SK-N-SH treated with all-trans-retinoic acid at 6 μM for 48 hours (cell line): Measurements from ENCODE around the gene RGS7BP.

ENCODE experiments used
- ATAC-seq: fragments of 200-7000 bp; cut with Tn5 transposase; 3 replicates; pipeline ENCODE4 v1.9.1; 2020; ENCODE audit warnings: mild to moderate bottlenecking, moderate library complexity
- ARNTL ChIP-seq: fragments of 450-650 bp; formaldehyde crosslinking; IDR thresholded peaks from 2 replicates; pipeline ENCODE4 v1.5.0; 2020; ENCODE audit warnings: low read depth, mild to moderate bottlenecking, moderate library complexity, borderline replicate concordance
- BACH2 ChIP-seq: fragments of 250-450 bp; sonication (Bioruptor Pico); IDR thresholded peaks from 2 replicates; pipeline ENCODE4 v1.9.0; 2021; ENCODE audit warnings: mild to moderate bottlenecking, borderline replicate concordance
- CSDC2 ChIP-seq: fragments of 250-450 bp; sonication (Bioruptor Pico); IDR thresholded peaks from 2 replicates; pipeline ENCODE4 v1.5.0; 2020; ENCODE audit warnings: mild to moderate bottlenecking, moderate library complexity
- CSRNP3 ChIP-seq: fragments of 250-450 bp; sonication (Bioruptor Pico); IDR thresholded peaks from 2 replicates; pipeline ENCODE4 v1.5.1; 2021; ENCODE audit warnings: mild to moderate bottlenecking, moderate library complexity
- ESRRG ChIP-seq: fragments of 250-450 bp; sonication (Bioruptor Pico); IDR thresholded peaks from 2 replicates; pipeline ENCODE4 v1.6.1; 2021; ENCODE audit warnings: mild to moderate bottlenecking
- GLIS3 ChIP-seq: fragments of 250-450 bp; sonication (Bioruptor Pico); IDR thresholded peaks from 2 replicates; pipeline ENCODE4 v1.5.0; 2020; ENCODE audit warnings: mild to moderate bottlenecking, moderate library complexity
- ISL1 ChIP-seq: fragments of 250-450 bp; sonication (Bioruptor Pico); IDR thresholded peaks from 2 replicates; pipeline ENCODE4 v2.1.2; 2022; ENCODE audit warnings: mild to moderate bottlenecking, moderate library complexity
- OSR1 ChIP-seq: fragments of 250-450 bp; sonication (Bioruptor Pico); IDR thresholded peaks from 2 replicates; pipeline ENCODE4 v1.8.0; 2022; ENCODE audit warnings: moderate library complexity, mild to moderate bottlenecking, inconsistent platforms
- PATZ1 ChIP-seq: fragments of 250-450 bp; sonication (Bioruptor Pico); IDR thresholded peaks from 2 replicates; pipeline ENCODE4 v1.8.0; 2020; ENCODE audit warnings: mild to moderate bottlenecking, moderate library complexity, borderline replicate concordance
- PPARA ChIP-seq: fragments of 250-450 bp; sonication (Bioruptor Pico); IDR thresholded peaks from 2 replicates; pipeline ENCODE4 v1.5.0; 2020; ENCODE audit warnings: mild to moderate bottlenecking, borderline replicate concordance
- RARB ChIP-seq: fragments of 250-450 bp; sonication (Bioruptor Pico); IDR thresholded peaks from 2 replicates; pipeline ENCODE4 v1.8.0; 2021; ENCODE audit warnings: mild to moderate bottlenecking, moderate library complexity
- SNAI2 ChIP-seq: fragments of 250-450 bp; sonication (Bioruptor Pico); IDR thresholded peaks from 2 replicates; pipeline ENCODE4 v1.5.0; 2020; ENCODE audit warnings: mild to moderate bottlenecking, moderate library complexity
- TCF4 ChIP-seq: fragments of 250-450 bp; sonication (Bioruptor Pico); IDR thresholded peaks from 2 replicates; pipeline ENCODE4 v1.8.0; 2021; ENCODE audit warnings: mild to moderate bottlenecking, moderate library complexity, borderline replicate concordance
- TOX ChIP-seq: fragments of 250-450 bp; sonication (Bioruptor Pico); IDR thresholded peaks from 2 replicates; pipeline ENCODE4 v1.8.0; 2021; ENCODE audit warnings: mild to moderate bottlenecking, moderate library complexity, borderline replicate concordance
- TSHZ2 ChIP-seq: fragments of 250-450 bp; sonication (Bioruptor Pico); IDR thresholded peaks from 2 replicates; pipeline ENCODE4 v1.5.0; 2020; ENCODE audit warnings: mild to moderate bottlenecking, moderate library complexity
- ZC3H10 ChIP-seq: fragments of 250-450 bp; sonication (Bioruptor Pico); IDR thresholded peaks from 2 replicates; pipeline ENCODE4 v1.5.1; 2021; ENCODE audit warnings: mild to moderate bottlenecking, moderate library complexity
- ZFP3 ChIP-seq: fragments of 250-450 bp; sonication (Bioruptor Pico); IDR thresholded peaks from 2 replicates; pipeline ENCODE4 v1.5.0; 2020; ENCODE audit warnings: mild to moderate bottlenecking, moderate library complexity
- ZFP30 ChIP-seq: fragments of 450-650 bp; formaldehyde crosslinking; IDR thresholded peaks from 2 replicates; pipeline ENCODE4 v1.5.0; 2022; ENCODE audit warnings: mild to moderate bottlenecking, moderate library complexity
- ZNF70 ChIP-seq: fragments of 450-650 bp; formaldehyde crosslinking; IDR thresholded peaks from 2 replicates; pipeline ENCODE4 v1.5.0; 2020; ENCODE audit warnings: mild to moderate bottlenecking, moderate library complexity
- ZNF8 ChIP-seq: fragments of 450-650 bp; formaldehyde crosslinking; IDR thresholded peaks from 2 replicates; pipeline ENCODE4 v1.5.0; 2020; ENCODE audit warnings: mild to moderate bottlenecking, moderate library complexity
- TF ChIP-seq, protein P1 (sequence below): fragments of 250-450 bp; sonication (Bioruptor Pico); IDR thresholded peaks from 2 replicates; pipeline ENCODE4 v1.8.0; 2021; ENCODE audit warnings: low read depth, mild to moderate bottlenecking, moderate library complexity, borderline replicate concordance

Gene RGS7BP

DNA sequence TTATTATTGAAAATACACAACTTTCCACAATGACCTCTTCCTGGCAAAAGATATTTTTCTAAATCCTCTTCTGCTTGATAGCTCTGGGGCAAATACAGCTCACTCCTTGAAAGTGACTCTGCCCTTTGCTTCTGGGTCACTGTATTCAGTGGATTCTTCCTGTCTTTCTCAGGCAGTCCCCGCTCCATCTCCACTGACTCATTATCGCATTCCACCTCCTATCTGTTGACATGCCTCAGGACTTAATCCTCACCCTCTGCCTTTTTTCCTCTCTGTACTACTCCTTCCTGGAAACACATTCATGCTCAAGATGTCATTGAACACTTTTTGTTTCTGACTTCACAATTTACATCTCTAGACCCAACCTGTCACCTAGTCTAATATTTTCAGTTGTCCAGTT, 8.4 kb upstream of the RGS7BP start:
- TF ChIP-seq PATZ1 (CRISPR knock-in tag) (no peak), BACH2 (CRISPR knock-in tag) (no peak)
- ATAC-seq, result no peak

DNA sequence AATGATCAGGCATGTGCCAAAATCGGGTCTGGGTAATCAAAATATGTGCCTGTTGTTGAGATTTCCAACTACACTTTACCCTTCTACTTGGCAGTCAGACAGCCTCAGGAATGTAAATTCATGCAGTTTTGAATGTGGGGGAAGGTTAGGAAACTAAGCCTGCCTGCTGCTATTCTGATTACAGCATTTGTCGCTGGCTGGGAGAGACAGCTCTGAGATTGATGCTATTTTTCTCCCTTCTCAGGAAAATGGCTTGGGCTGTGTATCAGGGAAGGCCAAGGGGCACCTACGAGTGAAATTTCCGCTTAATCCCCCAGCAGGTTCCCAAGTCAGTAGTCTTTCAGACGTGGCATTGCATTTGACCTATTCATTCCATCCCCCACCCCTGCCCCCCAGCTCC, 3.6 kb upstream of the RGS7BP start:
- no peak for ATAC-seq
- TF ChIP-seq ZC3H10 (CRISPR knock-in tag) (no peak), RARB (CRISPR knock-in tag) (no peak), TOX (no peak), ARNTL (CRISPR knock-in tag) (no peak), GLIS3 (no peak), ZNF8 (CRISPR knock-in tag) (no peak), ZFP3 (no peak), TCF4 (CRISPR knock-in tag) (no peak), PATZ1 (CRISPR knock-in tag) (no peak), PPARA (CRISPR knock-in tag) (no peak), ZNF70 (CRISPR knock-in tag) (no peak), CSDC2 (no peak), SNAI2 (no peak), CSRNP3 (CRISPR knock-in tag) (no peak), BACH2 (CRISPR knock-in tag) (no peak), ZFP30 (CRISPR knock-in tag) (no peak), ISL1 (no peak), TSHZ2 (CRISPR knock-in tag) (no peak)
- TF ChIP-seq, protein P1, sequence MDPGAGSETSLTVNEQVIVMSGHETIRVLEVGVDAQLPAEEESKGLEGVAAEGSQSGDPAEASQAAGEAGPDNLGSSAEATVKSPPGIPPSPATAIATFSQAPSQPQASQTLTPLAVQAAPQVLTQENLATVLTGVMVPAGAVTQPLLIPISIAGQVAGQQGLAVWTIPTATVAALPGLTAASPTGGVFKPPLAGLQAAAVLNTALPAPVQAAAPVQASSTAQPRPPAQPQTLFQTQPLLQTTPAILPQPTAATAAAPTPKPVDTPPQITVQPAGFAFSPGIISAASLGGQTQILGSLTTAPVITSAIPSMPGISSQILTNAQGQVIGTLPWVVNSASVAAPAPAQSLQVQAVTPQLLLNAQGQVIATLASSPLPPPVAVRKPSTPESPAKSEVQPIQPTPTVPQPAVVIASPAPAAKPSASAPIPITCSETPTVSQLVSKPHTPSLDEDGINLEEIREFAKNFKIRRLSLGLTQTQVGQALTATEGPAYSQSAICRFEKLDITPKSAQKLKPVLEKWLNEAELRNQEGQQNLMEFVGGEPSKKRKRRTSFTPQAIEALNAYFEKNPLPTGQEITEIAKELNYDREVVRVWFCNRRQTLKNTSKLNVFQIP, result no peak

DNA sequence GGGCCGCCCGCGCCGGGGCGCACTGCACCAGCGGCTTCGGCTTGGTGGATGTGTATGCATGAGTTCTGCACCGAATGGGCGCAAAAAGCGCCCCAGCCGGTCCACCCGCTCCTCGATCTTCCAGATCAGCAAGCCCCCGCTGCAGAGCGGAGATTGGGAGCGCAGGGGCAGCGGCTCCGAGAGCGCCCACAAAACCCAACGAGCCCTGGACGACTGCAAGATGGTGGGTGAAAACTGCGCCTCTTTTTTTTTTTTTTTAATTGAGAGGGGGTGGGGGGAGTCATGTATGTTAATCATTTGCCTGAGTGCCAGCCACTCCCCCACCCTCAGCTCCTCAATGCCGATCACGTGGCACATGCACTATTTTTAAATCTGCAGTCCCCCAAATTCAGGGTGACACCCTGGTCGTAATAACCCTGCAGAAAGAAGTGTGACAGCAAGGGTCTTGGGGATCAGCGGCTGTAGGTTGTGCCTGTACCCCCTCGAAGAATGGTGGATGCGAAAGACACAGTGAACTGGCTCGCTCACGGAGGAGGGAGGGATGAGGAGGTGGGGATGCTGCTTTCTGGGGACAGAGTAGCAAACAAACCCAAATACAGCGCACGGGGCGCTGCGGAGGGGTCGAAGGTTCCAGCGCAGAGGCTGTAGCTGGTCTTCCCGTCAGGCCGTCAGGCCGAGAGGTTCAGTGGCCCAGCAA, 900 bp downstream of the RGS7BP start:
- no peak for ATAC-seq
- TF ChIP-seq TOX (no peak), ESRRG (CRISPR knock-in tag) (no peak), TSHZ2 (CRISPR knock-in tag) (no peak), PPARA (CRISPR knock-in tag) (no peak), ZNF8 (CRISPR knock-in tag) (no peak), ZFP3 (no peak), CSDC2 (no peak), SNAI2 (no peak), CSRNP3 (CRISPR knock-in tag) (no peak), ZNF70 (CRISPR knock-in tag) (no peak), ZC3H10 (CRISPR knock-in tag) (no peak), OSR1 (CRISPR knock-in tag) (no peak), ARNTL (CRISPR knock-in tag) (no peak)
- TF ChIP-seq, protein P1, result no peak
